ENCODE results near the gene IMP4.

GRCh38 chr2:130381145-130381544, 38.4 kb downstream of the IMP4 start:
- TF ChIP-seq CTCF (IDR thresholded peaks at IDR 0.05; ENCODE audit: low read length) = no peak
- no peak for TF ChIP-seq EZH2 (IDR thresholded peaks at IDR 0.05; ENCODE audit: borderline replicate concordance, low read length)
